Testis (tissue), 3 donors: ENCODE data around the gene PPFIBP1. TPM values are rescaled to one million over a fixed set of nuclear protein-coding genes. Genes with fewer than 3 reads are reported as not detected.

Source experiments
- DNase-seq: peaks from one replicate; pipeline ENCODE4 v3.0.0-alpha.2; 2019
- H3K27ac ChIP-seq, 2 donors: fragments of 200-600 bp; sonication (generic); one replicate each; pipeline ENCODE4 v1.5.1; 2019
- H3K27me3 ChIP-seq: fragments of 200-600 bp; sonication (generic); one replicate; pipeline ENCODE4 v1.5.1; 2019
- H3K36me3 ChIP-seq: fragments of 200-600 bp; sonication (generic); one replicate; pipeline ENCODE4 v1.5.1; 2017; ENCODE audit warnings: low read depth; ENCODE audit errors: missing control alignments
- H3K4me1 ChIP-seq: fragments of 200-600 bp; sonication (generic); one replicate; pipeline ENCODE4 v1.5.1; 2019
- H3K4me3 ChIP-seq, 2 donors: fragments of 200-600 bp; sonication (generic); one replicate each; pipeline ENCODE4 v1.5.1; 2017 to 2019
- H3K9me3 ChIP-seq: fragments of 200-600 bp; sonication (generic); one replicate; pipeline ENCODE4 v1.5.1; 2017
- CTCF ChIP-seq, 3 experiments: fragments of 450-650 bp in 2 of 3; fragments of 200-600 bp in 1 of 3; sonication (generic) in 1 of 3; IDR thresholded peaks; one replicate each; pipeline ENCODE4 v1.5.1; 2016 to 2019; ENCODE audit warnings: antibody characterized with exemption in 3 of 3, mild to moderate bottlenecking in 2 of 3, moderate library complexity in 1 of 3
- POLR2A ChIP-seq: fragments of 450-650 bp; IDR thresholded peaks from one replicate; pipeline ENCODE4 v1.6.1; 2017; ENCODE audit warnings: antibody characterized with exemption, mild to moderate bottlenecking, moderate library complexity
- WGBS, 2 donors: methylation state at CpG; one replicate each; pipeline ENCODE4 v1.1.5; 2018; 5-methylcytosine and 5-hydroxymethylcytosine counted together
- intact Hi-C: fragments of 100-400 bp; cut with DNase I; formaldehyde crosslinking; loops from one replicate; pipeline ENCODE4 v1.15.1; 2023; ENCODE audit warnings: low total_unique reads
- polyA plus RNA-seq: library from polyadenylated mRNA; stranded (reverse); fragments of 350-450 nt; fragmentation: Illumina TruSeq; extraction: RNeasy Lipid Tissue Mini Kit (QIAGEN cat#74804); gene quantifications from one replicate; pipeline ENCODE4 v1.2.3, GENCODE V29; 2014; ENCODE audit warnings: low read depth, low replicate concordance; ENCODE audit not compliant: insufficient read depth
- total RNA-seq, 2 donors: library from RNA; depleted of rRNA; stranded (reverse); fragments of >200 nt; gene quantifications; one replicate each; pipeline ENCODE4 v1.2.3, GENCODE V29; 2016

PPFIBP1 gene
- total and polyA plus RNA-seq, 3 donors from 2014 or later = 33.4 to 87.8 (median 75.3) TPM

- intact Hi-C loops = no loop called here
- peak overlapping the region; percentile 20 to 75 for H3K27ac ChIP-seq
- no peak overlapping the region for H3K4me3 ChIP-seq
- WGBS, 2 donors = 83 to 87% methylated on average over 8 of the region's 8 CpGs
- DNase-seq = no peak
- H3K4me1 ChIP-seq = peaks cover 46% of the 10 kb centered on the region
- no peaks in the 10 kb centered on the region for H3K27me3 ChIP-seq
- TF ChIP-seq CTCF (IDR thresholded peaks at IDR 0.05) (no peak), POLR2A (no peak)
- no peaks in the 10 kb centered on the region for H3K9me3 ChIP-seq
- no peaks in the 10 kb centered on the region for H3K36me3 ChIP-seq
Measured at GRCh38 chr12:27548301-27549199, 24.5 kb downstream of the PPFIBP1 start.

GRCh38 chr12:27549236-27549800, 25.3 kb downstream of the PPFIBP1 start:
- H3K27ac ChIP-seq = peak overlapping the region; percentile 20 to 75
- 23 to 41% methylated on average over 8 of the region's 8 CpGs for WGBS, 2 donors
- intact Hi-C loops = no loop called here

GRCh38 chr12:27549801-27550652, 26.0 kb downstream of the PPFIBP1 start:
- TF ChIP-seq CTCF (IDR thresholded peaks at IDR 0.05) (no peak), POLR2A (no peak)
- Histone ChIP-seq H3K4me3 (no peak overlapping the region), H3K36me3 (no peaks in the 10 kb centered on the region), H3K27ac (peak overlapping the region; percentile 20 to 75), H3K27me3 (no peaks in the 10 kb centered on the region), H3K9me3 (no peaks in the 10 kb centered on the region), H3K4me1 (peaks cover 58% of the 10 kb centered on the region)
- DNase-seq = peak; percentile 93
- WGBS, 2 donors = 30 to 31% methylated on average over 12 of the region's 12 CpGs
- intact Hi-C loops = no loop called here

More at GRCh38 chr12:27549236-27549800, 25.3 kb downstream of the PPFIBP1 start:
- no peak for DNase-seq
- H3K36me3 ChIP-seq = no peaks in the 10 kb centered on the region
- peaks cover 54% of the 10 kb centered on the region for H3K4me1 ChIP-seq
- no peaks in the 10 kb centered on the region for H3K9me3 ChIP-seq
- no peak for TF ChIP-seq CTCF (IDR thresholded peaks at IDR 0.05)
- no peak for TF ChIP-seq POLR2A
- H3K27me3 ChIP-seq = no peaks in the 10 kb centered on the region
- H3K4me3 ChIP-seq = no peak overlapping the region

- TF ChIP-seq CTCF (IDR thresholded peaks at IDR 0.05) = no peak
- TF ChIP-seq POLR2A = no peak
- Histone ChIP-seq H3K27ac (peak overlapping the region; percentile 20 to 75), H3K4me1 (peaks cover 61% of the 10 kb centered on the region), H3K36me3 (no peaks in the 10 kb centered on the region), H3K9me3 (no peaks in the 10 kb centered on the region), H3K27me3 (no peaks in the 10 kb centered on the region), H3K4me3 (no peak overlapping the region)
- no peak for DNase-seq
- WGBS, 2 donors = 59 to 81% methylated on average over 4 of the region's 4 CpGs
- intact Hi-C loops = no loop called here
Measured at GRCh38 chr12:27550653-27550975, 26.6 kb downstream of the PPFIBP1 start.
